Lower leg skin (tissue), 3 donors: ENCODE results near the gene HNRNPK.

ENCODE experiments used
- POLR2A ChIP-seq, 2 donors: fragments of 450-650 bp; IDR thresholded peaks; one replicate each; pipeline ENCODE4 v1.6.1; 2016 to 2017; ENCODE audit warnings: antibody characterized with exemption in 2 of 2, mild to moderate bottlenecking in 1 of 2, moderate library complexity in 1 of 2
- TF ChIP-seq, protein P1 (sequence below), 3 donors: fragments of 450-650 bp; IDR thresholded peaks; one replicate each; pipeline ENCODE4 v1.5.1; 2016; ENCODE audit warnings: antibody characterized with exemption in 3 of 3, mild to moderate bottlenecking in 3 of 3, moderate library complexity in 2 of 3

DNA sequence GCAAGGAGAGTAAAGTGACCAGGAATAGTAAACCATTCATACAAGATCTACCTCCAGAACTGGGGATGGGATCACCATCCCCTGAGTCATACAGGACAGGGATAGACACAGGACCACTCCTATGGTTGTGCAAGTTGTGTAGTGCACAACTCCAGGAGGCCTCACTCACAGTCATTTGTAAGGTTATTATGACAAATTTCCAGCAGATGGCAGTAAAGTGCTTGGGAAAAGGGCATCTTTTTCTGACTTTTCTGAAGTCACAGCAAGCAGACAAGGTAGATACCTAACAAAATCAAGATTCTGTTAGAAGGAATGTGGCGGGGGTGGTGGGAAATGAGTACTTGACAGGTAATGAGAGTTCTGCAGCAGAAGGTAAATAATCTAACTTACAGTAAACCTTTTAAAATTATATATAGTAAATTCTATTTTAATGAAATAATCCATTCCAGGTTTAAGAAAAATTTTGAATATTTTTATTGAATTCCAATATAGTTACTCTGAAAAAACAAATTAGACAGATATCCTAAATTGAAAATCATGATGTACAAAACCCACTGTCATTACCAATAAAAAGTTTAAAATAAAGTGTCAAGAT is 42.1 kb downstream of the HNRNPK start:
- TF ChIP-seq, protein P1, sequence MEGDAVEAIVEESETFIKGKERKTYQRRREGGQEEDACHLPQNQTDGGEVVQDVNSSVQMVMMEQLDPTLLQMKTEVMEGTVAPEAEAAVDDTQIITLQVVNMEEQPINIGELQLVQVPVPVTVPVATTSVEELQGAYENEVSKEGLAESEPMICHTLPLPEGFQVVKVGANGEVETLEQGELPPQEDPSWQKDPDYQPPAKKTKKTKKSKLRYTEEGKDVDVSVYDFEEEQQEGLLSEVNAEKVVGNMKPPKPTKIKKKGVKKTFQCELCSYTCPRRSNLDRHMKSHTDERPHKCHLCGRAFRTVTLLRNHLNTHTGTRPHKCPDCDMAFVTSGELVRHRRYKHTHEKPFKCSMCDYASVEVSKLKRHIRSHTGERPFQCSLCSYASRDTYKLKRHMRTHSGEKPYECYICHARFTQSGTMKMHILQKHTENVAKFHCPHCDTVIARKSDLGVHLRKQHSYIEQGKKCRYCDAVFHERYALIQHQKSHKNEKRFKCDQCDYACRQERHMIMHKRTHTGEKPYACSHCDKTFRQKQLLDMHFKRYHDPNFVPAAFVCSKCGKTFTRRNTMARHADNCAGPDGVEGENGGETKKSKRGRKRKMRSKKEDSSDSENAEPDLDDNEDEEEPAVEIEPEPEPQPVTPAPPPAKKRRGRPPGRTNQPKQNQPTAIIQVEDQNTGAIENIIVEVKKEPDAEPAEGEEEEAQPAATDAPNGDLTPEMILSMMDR (IDR thresholded peaks at IDR 0.05), result no peak
- no peak for TF ChIP-seq POLR2A (IDR thresholded peaks at IDR 0.05)
